KMS-11 (cell line): ENCODE results near the gene DENND1A.

Experiments used
- H2AFZ ChIP-seq: fragments of 200-600 bp; sonication (generic); 2 replicates; pipeline ENCODE4 v1.6.1; 2016; ENCODE audit warnings: antibody characterized with exemption, mixed run types, low read depth
- H3K27ac ChIP-seq: fragments of 200-600 bp; sonication (generic); 2 replicates; pipeline ENCODE4 v1.6.1; 2016; ENCODE audit warnings: mild to moderate bottlenecking, mixed run types
- H3K27me3 ChIP-seq: fragments of 200-600 bp; sonication (generic); 2 replicates; pipeline ENCODE4 v1.6.1; 2017; ENCODE audit warnings: mild to moderate bottlenecking, low read depth, mixed run types, moderate library complexity; ENCODE audit not compliant: insufficient read depth
- H3K36me3 ChIP-seq: fragments of 200-600 bp; sonication (generic); 2 replicates; pipeline ENCODE4 v1.6.1; 2017; ENCODE audit warnings: mild to moderate bottlenecking, mixed run types; ENCODE audit not compliant: insufficient read depth
- H3K4me1 ChIP-seq: fragments of 200-600 bp; sonication (generic); 2 replicates; pipeline ENCODE4 v1.6.1; 2016; ENCODE audit warnings: mild to moderate bottlenecking, low read depth, mixed run types; ENCODE audit not compliant: poor library complexity, severe bottlenecking
- H3K4me2 ChIP-seq: fragments of 200-600 bp; sonication (generic); 2 replicates; pipeline ENCODE4 v1.7.0; 2016; ENCODE audit warnings: mild to moderate bottlenecking, mixed run types
- H3K4me3 ChIP-seq: fragments of 200-600 bp; sonication (generic); IDR thresholded peaks from 2 replicates; pipeline ENCODE4 v1.6.1; 2017; ENCODE audit warnings: low read depth, low read length, mixed read lengths; ENCODE audit not compliant: insufficient read depth
- H3K79me2 ChIP-seq: fragments of 200-600 bp; sonication (generic); 2 replicates; pipeline ENCODE4 v1.6.1; 2016; ENCODE audit warnings: low read depth, mixed run types; ENCODE audit not compliant: insufficient read depth
- H3K9ac ChIP-seq: fragments of 200-600 bp; sonication (generic); 2 replicates; pipeline ENCODE4 v1.6.1; 2016; ENCODE audit warnings: mild to moderate bottlenecking, mixed run types
- H4K20me1 ChIP-seq: fragments of 200-600 bp; sonication (generic); 2 replicates; pipeline ENCODE4 v1.6.1; 2016; ENCODE audit warnings: mild to moderate bottlenecking, mixed run types; ENCODE audit not compliant: insufficient read depth
- TF ChIP-seq, protein P1 (sequence below): fragments of 200-600 bp; sonication (generic); conservative IDR thresholded peaks from 2 replicates; pipeline ENCODE4 v1.6.1; 2017; ENCODE audit warnings: low read depth, mild to moderate bottlenecking, antibody characterized with exemption, low read length, moderate library complexity, mixed read lengths

The DENND1A gene

GRCh38 chr9:123959787-123960186, 29.9 kb upstream of the DENND1A start:
- TF ChIP-seq, protein P1, sequence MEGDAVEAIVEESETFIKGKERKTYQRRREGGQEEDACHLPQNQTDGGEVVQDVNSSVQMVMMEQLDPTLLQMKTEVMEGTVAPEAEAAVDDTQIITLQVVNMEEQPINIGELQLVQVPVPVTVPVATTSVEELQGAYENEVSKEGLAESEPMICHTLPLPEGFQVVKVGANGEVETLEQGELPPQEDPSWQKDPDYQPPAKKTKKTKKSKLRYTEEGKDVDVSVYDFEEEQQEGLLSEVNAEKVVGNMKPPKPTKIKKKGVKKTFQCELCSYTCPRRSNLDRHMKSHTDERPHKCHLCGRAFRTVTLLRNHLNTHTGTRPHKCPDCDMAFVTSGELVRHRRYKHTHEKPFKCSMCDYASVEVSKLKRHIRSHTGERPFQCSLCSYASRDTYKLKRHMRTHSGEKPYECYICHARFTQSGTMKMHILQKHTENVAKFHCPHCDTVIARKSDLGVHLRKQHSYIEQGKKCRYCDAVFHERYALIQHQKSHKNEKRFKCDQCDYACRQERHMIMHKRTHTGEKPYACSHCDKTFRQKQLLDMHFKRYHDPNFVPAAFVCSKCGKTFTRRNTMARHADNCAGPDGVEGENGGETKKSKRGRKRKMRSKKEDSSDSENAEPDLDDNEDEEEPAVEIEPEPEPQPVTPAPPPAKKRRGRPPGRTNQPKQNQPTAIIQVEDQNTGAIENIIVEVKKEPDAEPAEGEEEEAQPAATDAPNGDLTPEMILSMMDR = no peak
- Histone ChIP-seq H3K4me2 (no peak overlapping the region), H3K27ac (no peak overlapping the region)

DNA sequence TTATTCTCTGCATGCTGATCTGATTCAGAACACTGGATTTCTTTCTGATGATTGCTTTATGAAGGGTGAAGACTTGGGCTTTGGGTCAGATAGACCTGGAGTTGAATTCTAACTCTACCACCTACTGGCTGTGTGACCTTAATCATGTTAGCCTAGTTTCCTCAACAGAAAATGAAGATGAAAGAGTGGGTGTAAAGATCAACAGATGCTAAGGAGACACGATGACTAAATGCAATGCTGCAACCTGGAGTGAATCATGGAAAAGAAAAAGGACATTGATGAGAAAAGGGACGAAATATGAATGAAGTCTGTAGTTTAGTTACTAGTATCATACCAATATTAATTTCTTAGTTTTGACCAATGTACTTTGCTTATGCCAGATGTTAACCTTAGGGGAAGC, 27.8 kb upstream of the DENND1A start:
- no peak overlapping the region for H3K9ac ChIP-seq
- H2AFZ ChIP-seq = no peak overlapping the region
- H3K4me3 ChIP-seq = no peak overlapping the region
- H3K27ac ChIP-seq = no peak overlapping the region
- TF ChIP-seq, protein P1 = no peak
- H3K4me2 ChIP-seq = no peak overlapping the region
- no peaks in the 10 kb centered on the region for H3K79me2 ChIP-seq
- no peaks in the 10 kb centered on the region for H3K4me1 ChIP-seq
- H4K20me1 ChIP-seq = no peaks in the 10 kb centered on the region
- H3K27me3 ChIP-seq = no peaks in the 10 kb centered on the region
- H3K36me3 ChIP-seq = no peaks in the 10 kb centered on the region

More at GRCh38 chr9:123959787-123960186, 29.9 kb upstream of the DENND1A start:
- no peaks in the 10 kb centered on the region for H3K36me3 ChIP-seq
- H3K4me1 ChIP-seq = no peaks in the 10 kb centered on the region
- H3K79me2 ChIP-seq = no peaks in the 10 kb centered on the region
- H2AFZ ChIP-seq = no peak overlapping the region
- no peak overlapping the region for H3K9ac ChIP-seq
- no peaks in the 10 kb centered on the region for H3K27me3 ChIP-seq
- no peak overlapping the region for H3K4me3 ChIP-seq
- no peaks in the 10 kb centered on the region for H4K20me1 ChIP-seq

- H3K4me2 ChIP-seq = no peak overlapping the region
- H3K36me3 ChIP-seq = no peaks in the 10 kb centered on the region
- no peaks in the 10 kb centered on the region for H4K20me1 ChIP-seq
- no peak overlapping the region for H2AFZ ChIP-seq
- no peaks in the 10 kb centered on the region for H3K79me2 ChIP-seq
- no peak overlapping the region for H3K27ac ChIP-seq
- no peak overlapping the region for H3K4me3 ChIP-seq
- H3K9ac ChIP-seq = no peak overlapping the region
- H3K27me3 ChIP-seq = no peaks in the 10 kb centered on the region
- no peaks in the 10 kb centered on the region for H3K4me1 ChIP-seq
- TF ChIP-seq, protein P1 = no peak
These were observed 27.3 kb upstream of the DENND1A start for GRCh38 chr9:123957168-123957721.

- TF ChIP-seq, protein P1 = no peak
- Histone ChIP-seq H3K4me1 (no peaks in the 10 kb centered on the region), H3K79me2 (no peaks in the 10 kb centered on the region), H3K9ac (no peak overlapping the region), H4K20me1 (no peaks in the 10 kb centered on the region), H3K27me3 (no peaks in the 10 kb centered on the region), H3K36me3 (no peaks in the 10 kb centered on the region), H2AFZ (no peak overlapping the region), H3K4me2 (no peak overlapping the region), H3K4me3 (no peak overlapping the region), H3K27ac (no peak overlapping the region)
These were observed 25.7 kb upstream of the DENND1A start for GRCh38 chr9:123955637-123956036.
